Omental fat pad (tissue), 4 donors: ENCODE measurements around the gene ADAM8. TPM values are rescaled to one million over a fixed set of nuclear protein-coding genes. Genes with fewer than 3 reads are reported as not detected.

ENCODE experiments used
- ATAC-seq: fragments of 150-250 bp; one replicate; pipeline ENCODE4 v1.9.1; 2016; ENCODE audit warnings: mild to moderate bottlenecking, moderate library complexity; ENCODE audit not compliant: low FRiP score
- DNase-seq: peaks from one replicate; pipeline ENCODE4 v3.0.0-alpha.2; 2019; ENCODE audit warnings: low spot score
- CTCF ChIP-seq, 3 donors: fragments of 450-650 bp; IDR thresholded peaks; one replicate each; pipeline ENCODE4 v1.5.1; 2016 to 2017; ENCODE audit warnings: antibody characterized with exemption in 3 of 3, mild to moderate bottlenecking in 3 of 3, moderate library complexity in 2 of 3
- total RNA-seq, 4 donors: library from RNA; depleted of rRNA; stranded (reverse); fragments of >200 nt; gene quantifications; one replicate each; pipeline ENCODE4 v1.1.0, GENCODE V29; 2016

The ADAM8 gene
- total RNA-seq, 4 donors from 2014 or later = 3.9 to 53.9 (median 8.4) TPM

GRCh38 chr10:133308421-133309099, 31.9 kb upstream of the ADAM8 start, which contains the start of the genes TUBGCP2 and ZNF511:
TUBGCP2 (minus strand) TSS chr10:133308872; CDS start chr10:133302941, 5,931 bp downstream.
ZNF511 (plus strand) TSS chr10:133308914; CDS start chr10:133308944, 30 bp downstream.
- no peak for TF ChIP-seq CTCF (IDR thresholded peaks at IDR 0.05)
- DNase-seq (peak; percentile 70), ATAC-seq (peak; percentile 87)

GRCh38 chr10:133307776-133308420, 31.2 kb upstream of the ADAM8 start:
- peak in 1 of 3 donors; percentile 13 for TF ChIP-seq CTCF (IDR thresholded peaks at IDR 0.05)
- ATAC-seq = peak; percentile 38
- DNase-seq = peak; percentile 66

- DNase-seq = no peak
These were observed 30.3 kb upstream of the ADAM8 start for GRCh38 chr10:133306941-133307379.

DNA sequence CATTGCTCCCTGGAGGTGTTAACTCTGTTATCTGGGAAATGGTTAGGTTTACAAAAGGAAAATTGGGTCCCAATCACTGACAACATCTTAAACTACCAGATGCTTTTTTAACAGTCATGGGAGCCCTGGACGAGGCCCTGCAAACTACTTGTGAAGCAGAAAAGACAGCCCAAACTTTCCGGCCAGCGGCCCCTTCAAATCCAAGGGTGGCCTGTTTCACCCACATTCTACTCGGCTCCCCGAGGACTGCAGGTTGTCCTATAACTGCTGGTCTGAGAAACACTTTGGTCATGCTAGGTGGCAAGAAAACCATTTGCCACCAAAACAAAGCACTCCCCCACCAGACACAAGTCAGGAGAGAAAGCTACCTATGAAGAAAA, 29.4 kb upstream of the ADAM8 start:
- TF ChIP-seq CTCF (IDR thresholded peaks at IDR 0.05) = no peak
- DNase-seq (no peak), ATAC-seq (no peak)

More at GRCh38 chr10:133306941-133307379, 30.3 kb upstream of the ADAM8 start:
- no peak for ATAC-seq
- TF ChIP-seq CTCF (IDR thresholded peaks at IDR 0.05) = no peak

DNA sequence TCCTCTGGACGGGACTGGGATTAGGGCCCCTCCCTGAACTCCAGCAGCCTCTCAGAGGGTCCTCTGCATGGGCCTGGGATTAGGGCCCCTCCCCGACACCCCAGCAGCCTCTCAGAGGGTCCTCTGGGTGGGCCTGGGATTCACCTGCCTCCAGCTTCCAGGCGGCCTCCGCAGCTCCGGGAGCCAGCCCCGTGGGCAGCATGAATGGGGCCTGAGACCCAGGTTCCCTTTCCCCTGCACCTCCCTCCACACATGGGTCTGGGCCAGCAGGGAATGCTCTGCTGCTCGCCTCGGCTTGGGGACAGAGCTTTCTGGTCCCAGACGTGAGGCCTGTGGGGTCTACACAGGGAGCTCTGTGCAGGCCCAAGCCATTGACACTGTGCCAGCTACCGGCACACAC, 26.5 kb upstream of the ADAM8 start:
- TF ChIP-seq CTCF (IDR thresholded peaks at IDR 0.05) = no peak
- no peak for ATAC-seq
- DNase-seq = no peak

GRCh38 chr10:133302230-133302629, 25.6 kb upstream of the ADAM8 start:
- ATAC-seq (no peak), DNase-seq (no peak)
- TF ChIP-seq CTCF (IDR thresholded peaks at IDR 0.05) = no peak
